ENCODE data around the gene PPEF2. TPM values are rescaled to one million over a fixed set of nuclear protein-coding genes. Genes with fewer than 3 reads are reported as not detected.
"Not testable (repeated sequence)": the region's sequence is repeated elsewhere in the genome, so short reads cannot be mapped to it uniquely, and the experiment has no call there.

PPEF2 gene
- polyA plus RNA-seq, 3 donors from 2014 or later = not detected

DNA sequence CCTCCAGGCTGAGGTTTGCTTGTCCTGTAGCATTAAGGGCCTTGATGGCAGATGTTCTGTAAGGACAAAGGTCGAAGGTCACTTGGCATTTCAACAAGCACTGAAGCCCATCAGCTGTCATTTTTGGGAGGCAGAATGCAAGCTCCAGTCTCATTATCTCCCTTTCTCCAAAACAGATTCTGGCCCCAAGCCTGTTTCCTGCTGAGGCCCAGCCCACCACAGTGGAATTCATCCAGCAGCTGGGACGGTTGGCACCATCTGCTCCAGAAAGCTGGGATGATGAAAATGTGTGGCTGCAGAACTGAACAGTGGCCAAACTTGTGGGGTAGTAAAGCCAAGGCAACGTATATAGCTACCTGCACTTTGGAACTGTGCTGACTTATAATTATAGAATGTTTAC, 17.7 kb upstream of the PPEF2 start:
- no peak overlapping the region for H3K4me3 Mint-ChIP-seq
- H3K9me3 Mint-ChIP-seq = no peaks in the 10 kb centered on the region
- H3K27me3 Mint-ChIP-seq (ENCODE audit: low read depth in 3 of 3) = peaks cover 0 to 2% (median 0%) of the 10 kb centered on the region in 3 donors
- DNase-seq = no peak
- H3K36me3 Mint-ChIP-seq = peaks cover 17 to 44% (median 18%) of the 10 kb centered on the region in 3 donors
- H3K27ac Mint-ChIP-seq = no peak overlapping the region
- H3K4me1 Mint-ChIP-seq = no peaks in the 10 kb centered on the region

GRCh38 chr4:75916091-75916661, 13.9 kb upstream of the PPEF2 start:
- Mint-ChIP-seq H3K36me3 (peaks cover 21 to 40% (median 23%) of the 10 kb centered on the region in 3 donors), H3K9me3 (no peaks in the 10 kb centered on the region), H3K4me1 (no peaks in the 10 kb centered on the region), H3K27me3 (ENCODE audit: low read depth in 3 of 3) (peaks cover 0 to 2% (median 0%) of the 10 kb centered on the region in 3 donors), H3K4me3 (no peak overlapping the region), H3K27ac (no peak overlapping the region)
- DNase-seq = peak; percentile 14 to 34 (median 32)

- H3K4me1 Mint-ChIP-seq = no peaks in the 10 kb centered on the region
- H3K4me3 Mint-ChIP-seq = no peak overlapping the region
- peaks cover 0 to 2% (median 0%) of the 10 kb centered on the region in 3 donors for H3K27me3 Mint-ChIP-seq (ENCODE audit: low read depth in 3 of 3)
- DNase-seq = no peak
- no peak overlapping the region for H3K27ac Mint-ChIP-seq
- peaks cover 20 to 32% (median 23%) of the 10 kb centered on the region in 3 donors for H3K36me3 Mint-ChIP-seq
- H3K9me3 Mint-ChIP-seq = no peaks in the 10 kb centered on the region
These were observed 10.7 kb upstream of the PPEF2 start for GRCh38 chr4:75912968-75913367.

DNA sequence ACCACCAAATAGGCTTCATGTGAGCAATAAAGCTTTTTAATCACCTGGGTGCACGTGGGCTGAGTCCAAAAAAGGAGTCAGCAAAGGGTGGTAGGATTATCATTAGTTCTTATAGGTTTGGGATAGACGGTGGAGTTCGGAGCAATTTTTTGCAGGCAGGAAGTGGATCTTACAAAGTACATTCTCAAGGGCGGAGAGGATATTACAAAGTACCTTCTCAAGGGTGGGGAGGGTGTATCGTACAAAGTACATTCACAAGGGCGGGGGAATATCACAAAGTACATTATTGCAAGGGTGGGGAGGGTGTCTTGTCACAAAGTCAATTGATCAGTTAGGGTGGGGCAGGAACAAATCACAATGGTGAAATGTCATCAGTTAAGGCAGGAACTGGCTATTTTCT, 8.6 kb upstream of the PPEF2 start:
- Mint-ChIP-seq H3K36me3 (peaks cover 17 to 27% (median 23%) of the 10 kb centered on the region in 3 donors), H3K4me3 (peak overlapping the region in 1 of 5 donors; percentile 21)
- H3K27me3 Mint-ChIP-seq (ENCODE audit: low read depth in 3 of 3); H3K27ac Mint-ChIP-seq; H3K4me1 Mint-ChIP-seq; DNase-seq; H3K9me3 Mint-ChIP-seq: not testable (repeated sequence)

- Mint-ChIP-seq H3K27me3 (ENCODE audit: low read depth in 3 of 3) (peaks cover 0 to 2% (median 0%) of the 10 kb centered on the region in 3 donors), H3K4me3 (no peak overlapping the region), H3K27ac (no peak overlapping the region), H3K36me3 (peaks cover 17 to 23% (median 21%) of the 10 kb centered on the region in 3 donors), H3K4me1 (no peaks in the 10 kb centered on the region), H3K9me3 (no peaks in the 10 kb centered on the region)
- DNase-seq = no peak
These were observed 7.2 kb upstream of the PPEF2 start for GRCh38 chr4:75909405-75909804.

GRCh38 chr4:75908555-75908954, 6.3 kb upstream of the PPEF2 start:
- H3K36me3 Mint-ChIP-seq = peaks cover 12 to 23% (median 15%) of the 10 kb centered on the region in 3 donors
- H3K4me3 Mint-ChIP-seq = no peak overlapping the region
- H3K27me3 Mint-ChIP-seq (ENCODE audit: low read depth in 3 of 3) = peaks cover 0 to 2% (median 0%) of the 10 kb centered on the region in 3 donors
- H3K27ac Mint-ChIP-seq = no peak overlapping the region
- no peaks in the 10 kb centered on the region for H3K9me3 Mint-ChIP-seq
- DNase-seq = no peak
- H3K4me1 Mint-ChIP-seq = no peaks in the 10 kb centered on the region

DNA sequence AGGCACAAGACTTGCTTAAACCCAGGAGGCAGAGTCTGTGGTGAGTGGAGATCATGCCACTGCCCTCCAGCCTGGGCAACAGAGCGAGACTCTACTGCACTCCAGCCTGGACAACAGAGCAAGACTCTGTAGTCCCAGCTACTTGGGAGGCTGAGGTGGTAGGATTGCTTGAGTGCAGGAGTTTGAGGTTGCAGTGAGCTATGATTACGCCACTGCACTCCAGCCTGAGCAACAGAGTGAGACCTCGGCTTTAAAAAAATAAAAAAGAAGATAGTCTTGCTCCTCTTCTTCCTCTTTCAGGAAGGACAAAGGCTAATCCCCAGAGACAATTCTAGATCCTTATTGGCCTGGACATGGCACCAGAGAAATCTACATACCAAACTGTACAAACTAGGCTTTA, 5.7 kb upstream of the PPEF2 start:
- H3K27me3 Mint-ChIP-seq (ENCODE audit: low read depth in 3 of 3) = peaks cover 0 to 2% (median 0%) of the 10 kb centered on the region in 3 donors
- H3K9me3 Mint-ChIP-seq = no peaks in the 10 kb centered on the region
- H3K4me3 Mint-ChIP-seq = no peak overlapping the region
- peaks cover 12 to 17% (median 13%) of the 10 kb centered on the region in 3 donors for H3K36me3 Mint-ChIP-seq
- no peak for DNase-seq
- no peak overlapping the region for H3K27ac Mint-ChIP-seq
- H3K4me1 Mint-ChIP-seq = no peaks in the 10 kb centered on the region

DNA sequence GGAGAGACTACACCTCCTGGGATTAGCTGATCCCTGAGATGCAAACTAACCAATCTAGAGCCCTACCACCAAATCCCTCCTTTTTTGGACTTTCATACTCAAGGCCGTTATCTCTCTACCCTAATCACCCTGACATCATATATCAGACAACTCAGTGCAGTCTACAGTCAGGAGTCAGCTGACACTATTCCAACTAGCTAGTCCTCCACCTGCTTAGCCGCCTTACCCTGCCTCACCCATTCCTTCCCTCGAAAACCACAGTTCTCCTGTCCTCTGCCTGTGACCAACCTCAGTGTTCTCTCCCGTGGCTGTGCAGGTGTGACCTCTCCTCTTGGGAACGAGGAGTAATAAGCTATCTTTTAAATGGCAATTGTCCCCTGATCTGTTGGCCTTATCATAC, 1.8 kb upstream of the PPEF2 start:
- Mint-ChIP-seq H3K4me3 (no peak overlapping the region), H3K9me3 (no peaks in the 10 kb centered on the region), H3K27ac (no peak overlapping the region), H3K4me1 (no peaks in the 10 kb centered on the region), H3K27me3 (ENCODE audit: low read depth in 3 of 3) (peaks cover 0 to 2% (median 0%) of the 10 kb centered on the region in 3 donors), H3K36me3 (no peaks in the 10 kb centered on the region)
- no peak for DNase-seq

GRCh38 chr4:75898536-75898935, 3.7 kb downstream of the PPEF2 start:
- no peaks in the 10 kb centered on the region for H3K36me3 Mint-ChIP-seq
- no peaks in the 10 kb centered on the region for H3K9me3 Mint-ChIP-seq
- H3K4me1 Mint-ChIP-seq = no peaks in the 10 kb centered on the region
- H3K4me3 Mint-ChIP-seq = no peak overlapping the region
- DNase-seq = no peak
- peaks cover 0 to 5% (median 0%) of the 10 kb centered on the region in 3 donors for H3K27me3 Mint-ChIP-seq (ENCODE audit: low read depth in 3 of 3)
- H3K27ac Mint-ChIP-seq = no peak overlapping the region

DNA sequence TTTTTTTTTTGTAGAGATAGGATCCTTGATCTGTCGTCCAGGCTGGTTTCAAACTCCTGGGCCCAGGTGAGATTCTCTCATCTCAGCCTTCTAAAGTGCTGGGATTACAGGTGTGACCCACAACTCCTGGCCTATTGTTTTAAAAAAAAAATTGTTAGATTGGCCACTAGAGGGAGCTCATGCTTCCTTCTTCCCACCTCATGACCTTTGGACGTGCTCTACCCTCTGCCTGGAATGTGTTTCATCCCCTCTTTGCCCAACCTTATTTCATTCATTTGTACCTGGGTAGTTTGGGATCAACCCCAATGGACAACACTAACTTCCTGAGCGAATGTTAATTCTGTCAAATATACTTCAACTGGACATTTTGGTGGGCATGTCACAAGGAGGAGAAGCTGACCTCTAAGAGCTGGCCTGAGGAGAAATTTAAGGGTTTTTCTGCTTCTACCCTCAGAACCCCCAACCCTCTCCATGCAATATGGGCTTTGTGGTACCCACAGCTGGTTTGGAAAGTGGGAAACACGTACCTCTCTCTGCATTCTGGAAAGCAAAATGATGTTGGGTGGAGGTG, 6.4 kb downstream of the PPEF2 start:
- Mint-ChIP-seq H3K27ac (no peak overlapping the region), H3K27me3 (ENCODE audit: low read depth in 3 of 3) (peaks cover 0 to 5% (median 0%) of the 10 kb centered on the region in 3 donors), H3K9me3 (no peaks in the 10 kb centered on the region), H3K4me1 (no peaks in the 10 kb centered on the region), H3K36me3 (no peaks in the 10 kb centered on the region), H3K4me3 (no peak overlapping the region)
- peak; percentile 13 to 47 (median 39) for DNase-seq

DNA sequence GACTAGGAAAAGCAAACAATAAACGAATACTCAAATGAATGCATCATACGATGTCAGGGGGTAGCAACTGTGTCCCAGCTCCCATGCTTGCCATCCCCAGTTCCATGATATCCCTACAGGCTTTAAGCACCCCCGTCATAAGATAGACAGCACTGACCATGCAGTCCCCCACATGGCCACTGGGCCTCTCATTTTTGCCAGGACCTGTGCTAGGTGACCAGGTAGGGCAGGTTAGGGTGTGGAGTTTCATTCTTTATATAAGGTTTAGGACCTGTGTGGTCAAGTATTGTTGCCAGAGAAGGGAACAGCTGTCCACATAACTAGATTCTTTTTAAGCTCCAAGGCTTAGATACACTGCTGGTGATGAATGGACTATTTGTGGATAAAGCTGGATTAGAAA, 9.7 kb downstream of the PPEF2 start:
- no peak for DNase-seq
- Mint-ChIP-seq H3K9me3 (no peaks in the 10 kb centered on the region), H3K27me3 (ENCODE audit: low read depth in 3 of 3) (peaks cover 0 to 4% (median 1%) of the 10 kb centered on the region in 3 donors), H3K4me1 (no peaks in the 10 kb centered on the region), H3K27ac (no peak overlapping the region), H3K36me3 (no peaks in the 10 kb centered on the region), H3K4me3 (no peak overlapping the region)

- H3K27ac Mint-ChIP-seq = no peak overlapping the region
- peaks cover 0 to 4% (median 1%) of the 10 kb centered on the region in 3 donors for H3K27me3 Mint-ChIP-seq (ENCODE audit: low read depth in 3 of 3)
- no peak overlapping the region for H3K4me3 Mint-ChIP-seq
- no peak for DNase-seq
- no peaks in the 10 kb centered on the region for H3K36me3 Mint-ChIP-seq
- H3K4me1 Mint-ChIP-seq = no peaks in the 10 kb centered on the region
- no peaks in the 10 kb centered on the region for H3K9me3 Mint-ChIP-seq
These were observed 10.6 kb downstream of the PPEF2 start for GRCh38 chr4:75891611-75892010.

DNA sequence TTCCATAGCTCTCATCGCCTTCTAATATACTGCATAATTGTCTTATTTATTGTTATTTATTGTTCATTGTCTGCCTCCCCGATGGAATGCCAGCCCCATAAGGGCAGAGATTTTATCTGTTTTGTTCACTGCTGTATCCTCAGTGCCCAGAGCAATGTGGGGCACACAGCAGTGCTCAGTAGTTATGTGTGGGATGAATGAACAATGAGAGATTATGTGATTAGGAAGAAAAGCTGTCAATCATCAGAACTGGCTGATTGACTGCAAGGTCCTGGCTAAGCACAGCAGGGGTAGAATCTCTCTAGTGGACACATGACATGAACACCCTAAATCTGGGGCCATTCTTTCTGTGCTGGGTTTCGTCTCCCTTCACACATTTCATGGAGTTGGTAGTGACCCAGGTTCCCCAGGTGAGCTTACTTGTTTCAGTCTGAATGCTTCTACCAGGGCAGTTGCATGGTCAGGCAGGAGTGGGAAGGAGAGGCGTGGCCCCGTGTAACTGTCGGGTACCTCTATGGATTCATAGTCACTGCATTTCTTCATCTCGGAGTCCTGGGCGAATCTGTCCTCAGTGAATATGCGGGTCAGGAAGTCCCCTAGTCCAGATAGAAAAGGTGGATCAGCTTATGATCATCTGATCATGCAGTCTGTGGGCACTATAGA, 12.6 kb downstream of the PPEF2 start:
- Mint-ChIP-seq H3K9me3 (no peaks in the 10 kb centered on the region), H3K4me3 (peak overlapping the region in 1 of 5 donors; percentile 1), H3K4me1 (no peaks in the 10 kb centered on the region), H3K27ac (no peak overlapping the region), H3K27me3 (ENCODE audit: low read depth in 3 of 3) (peaks cover 0 to 4% (median 1%) of the 10 kb centered on the region in 3 donors), H3K36me3 (no peaks in the 10 kb centered on the region)
- no peak for DNase-seq

- peaks cover 1 to 4% (median 3%) of the 10 kb centered on the region in 3 donors for H3K27me3 Mint-ChIP-seq (ENCODE audit: low read depth in 3 of 3)
- no peaks in the 10 kb centered on the region for H3K4me1 Mint-ChIP-seq
- no peaks in the 10 kb centered on the region for H3K36me3 Mint-ChIP-seq
- no peaks in the 10 kb centered on the region for H3K9me3 Mint-ChIP-seq
- no peak overlapping the region for H3K4me3 Mint-ChIP-seq
- H3K27ac Mint-ChIP-seq = no peak overlapping the region
- no peak for DNase-seq
These were observed 16.1 kb downstream of the PPEF2 start for GRCh38 chr4:75886104-75886503.

Data from immature natural killer cell (primary cell).